Limb (tissue), 2 donors: ENCODE measurements around the gene MCRIP2.
A peak's percentile ranks its signal among the peaks of the same experiment; 100 is the strongest.

Experiments used
- DNase-seq, 2 donors: peaks; one replicate each; pipeline ENCODE4 v3.0.0-alpha.2; 2016; ENCODE audit errors: extremely low spot score in 2 of 2

Gene MCRIP2

GRCh38 chr16:648071-648780, 6.6 kb downstream of the MCRIP2 start:
- DNase-seq = no peak

- peak; percentile 93 to 94 for DNase-seq
Observed at GRCh38 chr16:648781-649589, 7.4 kb downstream of the MCRIP2 start, which contains the start of gene WDR90. WDR90 (plus strand) TSS chr16:649365; CDS start chr16:649417, 52 bp downstream.

- DNase-seq = no peak
Observed at GRCh38 chr16:649631-650030, 8.0 kb downstream of the MCRIP2 start.

- no peak for DNase-seq
Observed at GRCh38 chr16:651844-652243, 10.2 kb downstream of the MCRIP2 start.

- no peak for DNase-seq
Observed at GRCh38 chr16:652454-653305, 11.1 kb downstream of the MCRIP2 start.

- no peak for DNase-seq
Observed at GRCh38 chr16:654034-654433, 12.4 kb downstream of the MCRIP2 start.

GRCh38 chr16:657487-657886, 15.9 kb downstream of the MCRIP2 start:
- no peak for DNase-seq

- DNase-seq = no peak
Observed at GRCh38 chr16:658679-659571, 17.3 kb downstream of the MCRIP2 start.

GRCh38 chr16:659618-660017, 18.0 kb downstream of the MCRIP2 start:
- DNase-seq = no peak

GRCh38 chr16:660132-660458, 18.5 kb downstream of the MCRIP2 start:
- DNase-seq = no peak

- DNase-seq = peak; percentile 48 to 87
Observed at GRCh38 chr16:660459-661183, 19.0 kb downstream of the MCRIP2 start.

- no peak for DNase-seq
Observed at GRCh38 chr16:661184-661821, 19.7 kb downstream of the MCRIP2 start.

GRCh38 chr16:662095-662494, 20.5 kb downstream of the MCRIP2 start:
- DNase-seq = no peak

GRCh38 chr16:662597-662996, 21.0 kb downstream of the MCRIP2 start:
- no peak for DNase-seq

GRCh38 chr16:666572-666971, 24.9 kb downstream of the MCRIP2 start:
- no peak for DNase-seq

- no peak for DNase-seq
Observed at GRCh38 chr16:667113-667779, 25.6 kb downstream of the MCRIP2 start.

GRCh38 chr16:667780-668518, 26.3 kb downstream of the MCRIP2 start, which contains the start of gene RHOT2:
RHOT2 (plus strand) TSS chr16:668132; CDS start chr16:668200, 68 bp downstream.
- peak; percentile 92 to 96 for DNase-seq

GRCh38 chr16:668519-669171, 27.0 kb downstream of the MCRIP2 start:
- no peak for DNase-seq
